ENCODE measurements around the gene RAB6A. TPM values are rescaled to one million over a fixed set of nuclear protein-coding genes. Genes with fewer than 3 reads are reported as not detected.

Gene RAB6A
- total and polyA plus RNA-seq, 2 of the 8 experiments (the other 6 are each of a cell fraction or from before 2014, with no cell fraction given): 24.4 to 88.6 TPM

- no peak for TF ChIP-seq CHD7 (IDR thresholded peaks at IDR 0.05; ENCODE audit: insufficient replicate concordance, low read length)
- TF ChIP-seq RAD21 (IDR thresholded peaks at IDR 0.05 in 1 of 2, conservative IDR thresholded peaks at IDR 0.05 in 1 of 2; ENCODE audit: low read depth in 2 of 2, low read length in 2 of 2): no peak
- TF ChIP-seq ASH2L (IDR thresholded peaks at IDR 0.05; ENCODE audit: low read length): no peak
- TF ChIP-seq TAF1 (IDR thresholded peaks at IDR 0.05; ENCODE audit: low read depth, low read length): peak; percentile 44; the same call in 1 of the 2 replicates
- TF ChIP-seq CEBPB (IDR thresholded peaks at IDR 0.05; ENCODE audit: low read depth, low read length): peak; percentile 95
- TF ChIP-seq TAF7 (optimal IDR thresholded peaks at IDR 0.05; ENCODE audit: borderline replicate concordance, low read depth, low read length): no peak
- no peak for TF ChIP-seq CHD2 (IDR thresholded peaks at IDR 0.05; ENCODE audit: low read length)
- TF ChIP-seq RNF2 (IDR thresholded peaks at IDR 0.05; ENCODE audit: borderline replicate concordance, low read depth, low read length, missing control alignments, poor library complexity, severe bottlenecking): no peak
- TF ChIP-seq RFX5 (IDR thresholded peaks at IDR 0.05; ENCODE audit: borderline replicate concordance, low read depth, low read length): no peak
- TF ChIP-seq ATF3 (IDR thresholded peaks at IDR 0.05; ENCODE audit: insufficient read depth, low read depth, low read length): 0 out of 2 replicates have a peak, but pooled peaks have one; percentile 11
These were observed 23.3 kb upstream of the RAB6A start (continued) for GRCh38 chr11:73784080-73784634.

Data from H1 (cell line).